OCI-LY1 (cell line): ENCODE data around the gene SPON2.

Experiments used
- H2AFZ ChIP-seq: fragments of 200-600 bp; sonication (generic), shearing (Covaris generic); 2 replicates; pipeline ENCODE4 v1.6.0; 2014; ENCODE audit warnings: antibody characterized with exemption, mild to moderate bottlenecking, low read length
- H3F3A ChIP-seq: fragments of 200-600 bp; sonication (generic), shearing (Covaris generic); 2 replicates; pipeline ENCODE4 v1.6.0; 2014; ENCODE audit warnings: mild to moderate bottlenecking, antibody characterized with exemption, low read length, moderate library complexity; ENCODE audit not compliant: insufficient read depth
- H3K27ac ChIP-seq: fragments of 200-600 bp; sonication (generic); 2 replicates; pipeline ENCODE4 v1.5.1; 2014; ENCODE audit warnings: low read length, mixed run types, mild to moderate bottlenecking, low read depth; ENCODE audit not compliant: poor library complexity, severe bottlenecking
- H3K27me3 ChIP-seq: fragments of 200-600 bp; sonication (generic); 2 replicates; pipeline ENCODE4 v1.6.0; 2014; ENCODE audit warnings: antibody characterized with exemption, mild to moderate bottlenecking, low read length, moderate library complexity; ENCODE audit not compliant: insufficient read depth
- H3K36me3 ChIP-seq: fragments of 200-600 bp; sonication (generic); 2 replicates; pipeline ENCODE4 v1.6.1; 2014; ENCODE audit warnings: mild to moderate bottlenecking, antibody characterized with exemption, low read length, moderate library complexity, mixed read lengths; ENCODE audit not compliant: insufficient read depth
- H3K4me1 ChIP-seq: fragments of 200-600 bp; sonication (generic); 2 replicates; pipeline ENCODE4 v1.5.1; 2014; ENCODE audit warnings: mild to moderate bottlenecking, low read length, moderate library complexity; ENCODE audit not compliant: insufficient read depth, severe bottlenecking
- H3K4me2 ChIP-seq: fragments of 200-600 bp; sonication (generic), shearing (Covaris generic); 2 replicates; pipeline ENCODE4 v1.6.1; 2014; ENCODE audit warnings: low read length
- H3K4me3 ChIP-seq: fragments of 200-600 bp; sonication (generic); 2 replicates; pipeline ENCODE4 v1.5.1; 2014; ENCODE audit warnings: low read length, low read depth, mild to moderate bottlenecking, mixed read lengths; ENCODE audit not compliant: poor library complexity, severe bottlenecking
- H3K79me2 ChIP-seq: fragments of 200-600 bp; shearing (Covaris generic); 2 replicates; pipeline ENCODE4 v1.6.1; 2016; ENCODE audit warnings: mixed run types, low read length, mixed read lengths; ENCODE audit not compliant: insufficient read depth
- H3K9ac ChIP-seq: fragments of 200-600 bp; sonication (generic), shearing (Covaris generic); 2 replicates; pipeline ENCODE4 v1.6.1; 2014; ENCODE audit warnings: mild to moderate bottlenecking, low read length, mixed read lengths
- H3K9me2 ChIP-seq: fragments of 200-600 bp; sonication (generic), shearing (Covaris generic); 2 replicates; pipeline ENCODE4 v1.6.1; 2014; ENCODE audit warnings: low read depth, mild to moderate bottlenecking, low read length, mixed read lengths
- H3K9me3 ChIP-seq: fragments of 200-600 bp; shearing (Covaris generic); 2 replicates; pipeline ENCODE4 v1.6.1; 2014; ENCODE audit warnings: low read length, mixed read lengths
- H4K20me1 ChIP-seq: fragments of 200-600 bp; sonication (generic), shearing (Covaris generic); 2 replicates; pipeline ENCODE4 v1.6.0; 2016; ENCODE audit warnings: mild to moderate bottlenecking, low read length; ENCODE audit not compliant: insufficient read depth
- EZH2 ChIP-seq: fragments of 200-600 bp; sonication (generic), shearing (Covaris generic); IDR thresholded peaks from 2 replicates; pipeline ENCODE4 v1.8.0; 2017; ENCODE audit warnings: borderline replicate concordance, mixed run types, mild to moderate bottlenecking, antibody characterized with exemption, low read length, moderate library complexity, mixed read lengths
- TF ChIP-seq, protein P1 (sequence below): fragments of 200-600 bp; sonication (generic), shearing (Covaris generic); IDR thresholded peaks from 2 replicates; pipeline ENCODE4 v1.5.1; 2017; ENCODE audit warnings: mild to moderate bottlenecking, antibody characterized with exemption, low read length, moderate library complexity, mixed read lengths

Gene SPON2

GRCh38 chr4:1219566-1219950 lies 47.2 kb upstream of the SPON2 start:
- Histone ChIP-seq H2AFZ (no peak overlapping the region), H3K4me3 (no peak overlapping the region), H3F3A (peaks cover 6% of the 10 kb centered on the region), H3K9me3 (no peaks in the 10 kb centered on the region), H3K79me2 (no peaks in the 10 kb centered on the region), H3K27ac (peak overlapping the region; percentile 90), H3K27me3 (no peaks in the 10 kb centered on the region), H3K9ac (peak overlapping the region; percentile 19; the same call in 1 of the 2 replicates), H3K9me2 (no peaks in the 10 kb centered on the region), H4K20me1 (no peaks in the 10 kb centered on the region), H3K36me3 (peaks cover 20% of the 10 kb centered on the region), H3K4me2 (peak overlapping the region; percentile 48), H3K4me1 (peaks cover 66% of the 10 kb centered on the region)
- TF ChIP-seq, protein P1, sequence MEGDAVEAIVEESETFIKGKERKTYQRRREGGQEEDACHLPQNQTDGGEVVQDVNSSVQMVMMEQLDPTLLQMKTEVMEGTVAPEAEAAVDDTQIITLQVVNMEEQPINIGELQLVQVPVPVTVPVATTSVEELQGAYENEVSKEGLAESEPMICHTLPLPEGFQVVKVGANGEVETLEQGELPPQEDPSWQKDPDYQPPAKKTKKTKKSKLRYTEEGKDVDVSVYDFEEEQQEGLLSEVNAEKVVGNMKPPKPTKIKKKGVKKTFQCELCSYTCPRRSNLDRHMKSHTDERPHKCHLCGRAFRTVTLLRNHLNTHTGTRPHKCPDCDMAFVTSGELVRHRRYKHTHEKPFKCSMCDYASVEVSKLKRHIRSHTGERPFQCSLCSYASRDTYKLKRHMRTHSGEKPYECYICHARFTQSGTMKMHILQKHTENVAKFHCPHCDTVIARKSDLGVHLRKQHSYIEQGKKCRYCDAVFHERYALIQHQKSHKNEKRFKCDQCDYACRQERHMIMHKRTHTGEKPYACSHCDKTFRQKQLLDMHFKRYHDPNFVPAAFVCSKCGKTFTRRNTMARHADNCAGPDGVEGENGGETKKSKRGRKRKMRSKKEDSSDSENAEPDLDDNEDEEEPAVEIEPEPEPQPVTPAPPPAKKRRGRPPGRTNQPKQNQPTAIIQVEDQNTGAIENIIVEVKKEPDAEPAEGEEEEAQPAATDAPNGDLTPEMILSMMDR = no peak
- TF ChIP-seq EZH2 = no peak

DNA sequence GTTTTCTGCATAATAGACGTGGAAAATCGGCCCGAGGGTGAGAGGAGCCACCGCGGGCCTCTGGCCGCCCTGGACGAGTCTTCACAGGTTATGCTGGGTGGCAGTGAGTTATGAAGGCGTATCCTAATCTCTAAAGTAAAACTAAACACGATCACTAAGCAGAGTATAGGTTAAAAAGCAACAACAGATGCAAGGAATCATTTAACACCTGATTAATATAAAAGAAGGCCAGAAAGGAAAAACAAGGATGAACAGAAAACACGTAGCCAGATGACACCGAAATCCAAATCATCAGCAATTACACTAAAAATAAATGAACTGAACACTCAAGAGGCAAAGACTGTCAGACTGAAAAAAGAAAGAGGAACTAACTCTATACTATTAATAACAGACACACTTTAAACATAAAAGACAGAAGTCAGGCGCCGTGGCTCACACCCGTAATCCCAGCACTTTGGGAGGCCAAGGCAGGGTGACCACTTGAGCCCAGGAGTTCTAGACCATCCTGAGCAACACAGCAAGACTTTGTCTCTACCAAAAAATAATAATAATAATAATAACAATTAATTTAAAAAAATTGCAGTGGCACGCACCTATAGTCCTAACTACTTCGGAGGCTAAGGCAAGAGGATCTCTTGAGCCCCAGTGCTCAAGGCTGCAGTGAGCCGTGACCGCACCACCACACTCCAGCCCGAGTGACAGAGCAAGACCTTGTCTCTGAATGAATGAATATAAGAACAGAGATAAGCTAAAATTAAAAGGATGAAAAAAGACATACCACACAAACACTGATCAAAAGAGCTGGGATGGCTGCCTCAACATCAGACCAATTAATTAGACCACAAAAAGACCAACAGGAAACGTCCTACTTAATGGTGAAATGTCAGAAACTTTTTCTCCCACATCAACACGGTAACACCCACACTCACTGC lies 46.5 kb upstream of the SPON2 start:
- TF ChIP-seq, protein P1 = no peak
- TF ChIP-seq EZH2 = no peak
- no peaks in the 10 kb centered on the region for H3K9me2 ChIP-seq
- H3K4me1 ChIP-seq = peaks cover 66% of the 10 kb centered on the region
- H3K4me2 ChIP-seq = peak overlapping the region; percentile 68
- H3F3A ChIP-seq = peaks cover 6% of the 10 kb centered on the region
- no peaks in the 10 kb centered on the region for H3K27me3 ChIP-seq
- no peak overlapping the region for H3K4me3 ChIP-seq
- H3K9me3 ChIP-seq = no peaks in the 10 kb centered on the region
- H3K79me2 ChIP-seq = no peaks in the 10 kb centered on the region
- H4K20me1 ChIP-seq = no peaks in the 10 kb centered on the region
- H3K36me3 ChIP-seq = peaks cover 13% of the 10 kb centered on the region
- H2AFZ ChIP-seq = no peak overlapping the region
- peak overlapping the region; percentile 90 for H3K27ac ChIP-seq
- 0 out of 2 replicates have a peak overlapping the region, but pooled peaks have one; percentile 19 for H3K9ac ChIP-seq

- H3K4me2 ChIP-seq = no peak overlapping the region
These were observed 45.0 kb upstream of the SPON2 start for GRCh38 chr4:1217366-1217765.

More at GRCh38 chr4:1217366-1217765, 45.0 kb upstream of the SPON2 start:
- no peaks in the 10 kb centered on the region for H3K9me3 ChIP-seq
- TF ChIP-seq, protein P1 = no peak
- TF ChIP-seq EZH2 = no peak
- no peaks in the 10 kb centered on the region for H3K79me2 ChIP-seq
- H3K27me3 ChIP-seq = no peaks in the 10 kb centered on the region
- peaks cover 66% of the 10 kb centered on the region for H3K4me1 ChIP-seq
- H3K9ac ChIP-seq = no peak overlapping the region
- peaks cover 6% of the 10 kb centered on the region for H3F3A ChIP-seq
- H3K9me2 ChIP-seq = no peaks in the 10 kb centered on the region
- H3K27ac ChIP-seq = no peak overlapping the region
- H2AFZ ChIP-seq = no peak overlapping the region
- no peak overlapping the region for H3K4me3 ChIP-seq
- no peaks in the 10 kb centered on the region for H4K20me1 ChIP-seq
- peaks cover 18% of the 10 kb centered on the region for H3K36me3 ChIP-seq
